ENCODE measurements around the gene GNAI2.

GNAI2 gene

DNA sequence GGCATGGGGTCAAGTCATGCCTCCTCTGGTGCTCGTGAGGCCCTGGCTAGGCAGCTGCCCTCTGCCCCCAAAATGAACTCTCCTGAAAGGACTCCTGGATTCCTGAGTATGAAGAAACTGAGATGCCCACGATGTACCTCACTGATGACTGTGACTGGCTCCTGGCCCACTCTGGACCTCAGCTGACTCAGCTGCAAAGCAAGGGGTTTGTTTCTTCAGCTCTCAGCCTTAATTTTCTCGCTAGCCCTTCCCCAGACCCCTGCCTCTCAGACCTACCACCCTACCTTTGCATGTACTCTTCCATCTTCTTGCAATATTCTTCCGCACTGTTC is 5.2 kb upstream of the GNAI2 start:
- H3K9me3 ChIP-seq (ENCODE audit: control insufficient read depth, insufficient read depth, low read length), result no peaks in the 10 kb centered on the region
- H3K4me1 ChIP-seq (ENCODE audit: control insufficient read depth, insufficient read depth, low read length), result peaks cover 4% of the 10 kb centered on the region
- no peaks in the 10 kb centered on the region for H3K36me3 ChIP-seq (ENCODE audit: control insufficient read depth, insufficient read depth, low read length)
- no peak overlapping the region for H3K4me3 ChIP-seq (ENCODE audit: low read depth, low read length)
- H3K9ac ChIP-seq (ENCODE audit: low read depth, low read length), result no peak overlapping the region
- peaks cover 4% of the 10 kb centered on the region for H3K27me3 ChIP-seq (ENCODE audit: control insufficient read depth, insufficient read depth, low read length)

DNA sequence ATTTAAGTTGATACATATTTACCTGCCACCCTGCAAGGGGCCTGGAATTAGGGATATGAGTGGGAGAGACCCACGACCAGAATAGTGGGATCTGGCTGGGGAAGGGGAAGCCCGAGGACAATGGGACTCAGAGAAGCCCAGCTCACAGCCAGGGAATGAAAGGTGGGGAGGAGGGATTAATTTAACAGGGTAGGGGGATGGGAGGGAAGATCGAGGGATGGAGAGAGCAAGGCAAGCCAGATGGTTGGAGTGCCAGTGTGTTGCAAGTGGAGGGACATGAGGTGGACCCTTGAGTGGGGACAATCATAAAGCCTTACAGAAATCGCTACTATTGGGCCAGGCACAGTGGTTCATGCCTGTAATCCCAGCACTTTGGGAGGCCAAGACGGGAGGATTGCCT is 4.4 kb upstream of the GNAI2 start:
- no peaks in the 10 kb centered on the region for H3K9me3 ChIP-seq (ENCODE audit: control insufficient read depth, insufficient read depth, low read length)
- H3K27me3 ChIP-seq (ENCODE audit: control insufficient read depth, insufficient read depth, low read length), result peaks cover 4% of the 10 kb centered on the region
- H3K4me3 ChIP-seq (ENCODE audit: low read depth, low read length), result no peak overlapping the region
- no peak overlapping the region for H3K9ac ChIP-seq (ENCODE audit: low read depth, low read length)
- peaks cover 4% of the 10 kb centered on the region for H3K4me1 ChIP-seq (ENCODE audit: control insufficient read depth, insufficient read depth, low read length)
- H3K36me3 ChIP-seq (ENCODE audit: control insufficient read depth, insufficient read depth, low read length), result no peaks in the 10 kb centered on the region

DNA sequence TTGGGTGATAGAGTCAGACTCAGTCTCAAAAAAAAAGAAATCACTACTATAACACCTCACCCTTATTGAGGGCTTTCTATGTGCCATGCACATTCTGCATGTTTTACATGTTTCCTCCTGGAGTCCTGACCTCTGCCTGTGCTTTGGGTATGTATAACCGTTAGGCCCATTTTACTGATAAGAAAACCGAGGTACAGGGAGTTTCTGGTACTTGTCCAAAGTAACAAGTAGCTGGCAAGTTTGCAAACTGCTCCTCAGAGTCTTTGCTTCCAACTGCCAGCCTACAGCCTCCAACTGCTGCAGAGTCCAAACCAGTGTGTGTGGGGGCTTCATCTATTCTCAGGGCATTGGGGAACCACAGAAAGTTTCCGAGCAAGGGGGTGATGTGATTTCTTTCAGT is 3.7 kb upstream of the GNAI2 start:
- Histone ChIP-seq H3K4me1 (ENCODE audit: control insufficient read depth, insufficient read depth, low read length) (peaks cover 4% of the 10 kb centered on the region), H3K4me3 (ENCODE audit: low read depth, low read length) (no peak overlapping the region), H3K27me3 (ENCODE audit: control insufficient read depth, insufficient read depth, low read length) (no peaks in the 10 kb centered on the region), H3K9me3 (ENCODE audit: control insufficient read depth, insufficient read depth, low read length) (no peaks in the 10 kb centered on the region), H3K9ac (ENCODE audit: low read depth, low read length) (no peak overlapping the region), H3K36me3 (ENCODE audit: control insufficient read depth, insufficient read depth, low read length) (no peaks in the 10 kb centered on the region)

DNA sequence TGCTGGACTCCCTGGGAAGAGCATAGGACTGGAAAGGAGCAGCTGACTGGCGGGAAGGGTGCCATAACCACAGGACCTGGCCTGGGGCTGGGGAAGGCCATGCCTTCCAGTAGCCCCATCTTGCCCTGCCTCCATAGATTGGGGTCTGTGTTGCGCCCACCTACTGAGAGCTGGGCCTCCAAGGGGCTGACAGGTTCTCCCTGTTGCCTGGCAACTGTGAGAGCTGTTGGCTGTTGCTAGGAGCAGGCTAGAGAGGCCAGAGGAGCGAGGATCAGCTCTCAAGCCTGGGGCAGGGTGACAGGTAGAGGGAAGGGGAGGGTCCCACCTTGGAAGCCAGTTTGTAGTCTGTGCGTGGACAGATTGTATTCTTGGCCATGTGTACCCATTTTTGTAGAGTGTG is 2.8 kb upstream of the GNAI2 start:
- Histone ChIP-seq H3K36me3 (ENCODE audit: control insufficient read depth, insufficient read depth, low read length) (no peaks in the 10 kb centered on the region), H3K4me1 (ENCODE audit: control insufficient read depth, insufficient read depth, low read length) (peaks cover 4% of the 10 kb centered on the region), H3K27me3 (ENCODE audit: control insufficient read depth, insufficient read depth, low read length) (no peaks in the 10 kb centered on the region), H3K9me3 (ENCODE audit: control insufficient read depth, insufficient read depth, low read length) (no peaks in the 10 kb centered on the region), H3K9ac (ENCODE audit: low read depth, low read length) (no peak overlapping the region), H3K4me3 (ENCODE audit: low read depth, low read length) (no peak overlapping the region)

DNA sequence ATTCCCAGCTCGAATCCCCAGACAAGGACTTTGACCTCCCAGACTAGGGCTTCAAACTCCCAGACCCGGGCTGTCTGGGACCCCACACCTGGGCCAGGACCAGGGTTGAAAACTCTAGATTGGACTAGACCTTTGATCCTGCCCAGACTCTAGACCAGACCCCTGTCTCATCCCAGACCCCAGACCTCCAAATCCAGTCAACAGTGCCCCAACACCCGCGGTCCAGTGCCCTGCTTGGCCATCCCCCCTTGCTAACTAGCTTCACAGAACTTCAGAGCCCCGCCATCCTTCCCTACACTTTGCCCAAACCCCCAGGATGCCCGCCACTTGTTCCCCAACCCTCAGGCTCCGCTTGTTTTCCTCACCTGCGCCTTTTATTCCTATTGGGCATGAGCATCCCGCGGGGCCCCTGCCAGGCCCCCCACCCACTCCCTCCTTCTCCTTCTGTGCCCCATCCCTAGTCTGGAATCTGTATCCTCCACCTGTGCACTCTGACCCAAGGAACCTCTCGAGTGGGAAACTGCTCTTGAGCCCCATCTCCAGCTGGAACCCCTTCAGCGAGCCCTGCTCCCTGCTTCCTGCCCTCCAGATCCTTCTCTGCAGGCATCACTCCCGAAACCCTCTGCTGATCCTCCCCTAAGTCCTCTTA is 604 bp downstream of the GNAI2 start:
- Histone ChIP-seq H3K9ac (ENCODE audit: low read depth, low read length) (peak overlapping the region; percentile 85), H3K36me3 (ENCODE audit: control insufficient read depth, insufficient read depth, low read length) (peaks cover 5% of the 10 kb centered on the region), H3K4me1 (ENCODE audit: control insufficient read depth, insufficient read depth, low read length) (peaks cover 16% of the 10 kb centered on the region), H3K27me3 (ENCODE audit: control insufficient read depth, insufficient read depth, low read length) (no peaks in the 10 kb centered on the region), H3K9me3 (ENCODE audit: control insufficient read depth, insufficient read depth, low read length) (no peaks in the 10 kb centered on the region), H3K4me3 (ENCODE audit: low read depth, low read length) (peak overlapping the region; percentile 88)

DNA sequence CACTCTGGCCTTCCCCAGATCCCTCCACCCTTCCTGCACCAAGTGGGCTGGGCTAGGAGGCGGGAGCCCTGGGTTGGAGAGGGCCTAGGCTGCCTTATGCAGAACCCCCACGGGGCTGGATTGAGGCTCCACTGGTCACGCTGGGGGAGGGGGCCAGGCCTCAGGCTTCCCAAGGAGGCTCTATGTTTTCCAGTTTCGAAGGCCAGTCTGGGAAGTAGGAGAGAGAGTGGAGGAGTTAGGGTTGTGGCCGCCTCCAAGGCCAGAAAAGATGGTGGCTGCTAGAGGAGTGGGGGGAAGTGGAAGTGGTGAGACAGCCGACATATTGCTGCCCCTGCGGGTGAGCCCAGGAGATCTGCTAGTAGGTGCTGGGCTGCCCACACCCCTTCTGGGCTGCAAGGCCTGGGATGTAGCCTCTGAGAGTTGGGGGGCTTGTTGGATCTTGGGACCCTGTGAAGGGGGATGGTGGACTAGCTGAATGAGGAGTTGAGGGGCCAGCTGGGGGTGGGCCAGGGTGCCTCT is 1.2 kb downstream of the GNAI2 start:
- H3K4me1 ChIP-seq (ENCODE audit: control insufficient read depth, insufficient read depth, low read length), result peaks cover 22% of the 10 kb centered on the region
- H3K4me3 ChIP-seq (ENCODE audit: low read depth, low read length), result peak overlapping the region; percentile 88
- no peaks in the 10 kb centered on the region for H3K27me3 ChIP-seq (ENCODE audit: control insufficient read depth, insufficient read depth, low read length)
- no peaks in the 10 kb centered on the region for H3K9me3 ChIP-seq (ENCODE audit: control insufficient read depth, insufficient read depth, low read length)
- H3K9ac ChIP-seq (ENCODE audit: low read depth, low read length), result peak overlapping the region; percentile 85
- peaks cover 8% of the 10 kb centered on the region for H3K36me3 ChIP-seq (ENCODE audit: control insufficient read depth, insufficient read depth, low read length)

DNA sequence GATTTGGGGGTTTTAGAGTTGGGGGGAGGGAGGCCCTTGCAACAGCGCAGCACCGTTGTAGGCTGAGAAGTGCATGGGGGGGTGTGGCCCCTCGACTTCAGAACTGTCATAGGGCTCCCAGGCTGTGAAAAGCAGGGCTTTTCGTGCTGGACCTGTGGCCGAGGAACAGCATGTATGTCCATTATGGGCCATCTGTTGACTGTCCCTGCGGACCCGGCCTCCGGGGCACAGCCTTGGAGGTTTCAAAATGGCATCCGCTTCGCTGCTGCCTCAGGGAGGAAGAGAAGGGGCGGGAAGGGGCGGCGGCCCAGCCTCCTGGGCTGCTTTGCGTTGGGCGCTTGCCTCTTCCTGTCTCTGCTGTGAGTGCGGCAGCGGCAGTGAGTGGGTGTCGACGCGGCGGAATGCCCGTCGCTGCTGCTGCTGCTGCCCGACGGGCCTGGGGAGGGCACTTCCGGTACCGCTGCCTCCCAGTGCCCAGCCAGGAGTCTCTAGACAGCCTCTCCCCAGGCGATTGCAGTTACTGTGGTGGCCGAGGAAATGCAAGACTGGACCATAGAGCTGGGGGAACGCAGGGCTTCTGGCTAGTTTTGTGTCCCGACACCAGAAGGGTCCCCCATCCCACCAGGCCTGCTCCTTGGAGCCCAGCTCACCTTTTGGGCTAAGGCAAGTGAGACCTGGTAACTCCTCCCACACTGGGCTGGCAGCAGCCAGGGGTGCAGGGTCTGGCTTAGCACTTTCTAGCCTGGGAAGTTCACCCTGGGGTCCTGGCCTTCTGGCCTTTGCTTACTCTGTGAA is 1.9 kb downstream of the GNAI2 start:
- peaks cover 10% of the 10 kb centered on the region for H3K36me3 ChIP-seq (ENCODE audit: control insufficient read depth, insufficient read depth, low read length)
- peak overlapping the region; percentile 85 for H3K9ac ChIP-seq (ENCODE audit: low read depth, low read length)
- H3K27me3 ChIP-seq (ENCODE audit: control insufficient read depth, insufficient read depth, low read length), result no peaks in the 10 kb centered on the region
- peak overlapping the region; percentile 88 for H3K4me3 ChIP-seq (ENCODE audit: low read depth, low read length)
- H3K4me1 ChIP-seq (ENCODE audit: control insufficient read depth, insufficient read depth, low read length), result peaks cover 29% of the 10 kb centered on the region
- H3K9me3 ChIP-seq (ENCODE audit: control insufficient read depth, insufficient read depth, low read length), result no peaks in the 10 kb centered on the region

DNA sequence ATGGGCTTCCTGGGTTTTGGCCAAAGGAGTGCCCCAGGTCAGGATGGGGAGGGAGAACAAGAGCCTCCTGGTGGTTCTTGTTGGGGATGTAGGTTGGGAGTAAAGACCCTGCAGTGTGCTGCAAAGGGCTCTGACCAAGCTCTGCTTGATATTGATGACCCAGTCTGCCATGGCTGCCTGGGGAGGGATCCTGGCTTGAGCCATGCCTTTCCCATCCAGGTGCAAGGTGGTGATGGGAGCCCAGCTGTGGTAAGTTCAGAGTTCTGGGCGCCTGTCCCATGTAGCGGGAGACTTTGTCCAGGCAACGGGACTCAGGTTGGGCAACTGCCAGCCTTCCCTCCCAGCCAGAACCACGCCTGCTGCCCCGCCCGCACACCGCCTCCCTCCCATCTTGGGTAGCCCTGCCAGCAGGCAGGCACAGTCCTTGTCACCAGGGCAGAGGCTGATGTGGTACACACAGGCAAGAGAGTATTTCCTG is 2.6 kb downstream of the GNAI2 start:
- peaks cover 12% of the 10 kb centered on the region for H3K36me3 ChIP-seq (ENCODE audit: control insufficient read depth, insufficient read depth, low read length)
- peak overlapping the region; percentile 88 for H3K4me3 ChIP-seq (ENCODE audit: low read depth, low read length)
- H3K9ac ChIP-seq (ENCODE audit: low read depth, low read length), result no peak overlapping the region
- peaks cover 34% of the 10 kb centered on the region for H3K4me1 ChIP-seq (ENCODE audit: control insufficient read depth, insufficient read depth, low read length)
- H3K9me3 ChIP-seq (ENCODE audit: control insufficient read depth, insufficient read depth, low read length), result no peaks in the 10 kb centered on the region
- no peaks in the 10 kb centered on the region for H3K27me3 ChIP-seq (ENCODE audit: control insufficient read depth, insufficient read depth, low read length)

DNA sequence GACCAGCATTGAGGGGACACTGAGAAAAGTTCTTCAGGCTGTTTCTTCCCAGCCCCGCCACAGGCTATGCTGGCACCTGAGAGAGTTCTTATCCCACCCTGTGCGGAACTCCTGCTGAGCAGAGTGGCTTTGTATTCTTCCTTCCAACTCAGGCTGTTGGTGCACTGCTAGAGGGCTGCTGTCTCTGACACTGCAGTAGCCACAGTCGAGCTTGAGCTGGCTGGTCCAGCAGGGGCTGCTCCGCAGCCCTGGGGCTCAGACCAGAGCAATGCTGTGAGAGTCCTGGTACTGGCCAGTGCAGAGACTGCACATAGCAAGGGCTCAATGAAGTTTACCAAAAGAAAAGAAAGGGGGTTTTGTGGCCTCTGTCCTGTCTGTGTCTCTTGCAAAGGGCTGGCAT is 3.6 kb downstream of the GNAI2 start:
- Histone ChIP-seq H3K27me3 (ENCODE audit: control insufficient read depth, insufficient read depth, low read length) (no peaks in the 10 kb centered on the region), H3K4me3 (ENCODE audit: low read depth, low read length) (no peak overlapping the region), H3K4me1 (ENCODE audit: control insufficient read depth, insufficient read depth, low read length) (peaks cover 36% of the 10 kb centered on the region), H3K9me3 (ENCODE audit: control insufficient read depth, insufficient read depth, low read length) (no peaks in the 10 kb centered on the region), H3K36me3 (ENCODE audit: control insufficient read depth, insufficient read depth, low read length) (peaks cover 14% of the 10 kb centered on the region), H3K9ac (ENCODE audit: low read depth, low read length) (no peak overlapping the region)

DNA sequence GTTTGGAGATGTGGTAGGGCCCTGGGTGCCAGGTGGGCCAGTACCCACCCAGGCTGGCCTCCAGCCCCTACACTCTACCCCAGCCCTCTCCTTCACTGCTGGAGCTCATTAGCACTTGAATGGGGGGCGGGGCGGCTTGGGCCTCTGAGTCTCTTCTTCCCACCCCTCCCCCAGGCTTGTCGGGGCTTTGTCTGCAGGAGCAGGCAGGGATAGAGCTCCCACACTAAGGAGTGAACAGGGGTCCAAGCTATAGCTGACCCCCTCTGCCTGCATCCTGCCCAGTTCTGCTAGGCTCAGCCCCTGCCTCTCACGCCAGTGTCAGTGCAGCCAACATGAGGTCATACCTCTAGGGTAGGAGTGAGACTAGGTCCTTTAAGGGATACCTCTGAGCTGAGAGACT is 5.2 kb downstream of the GNAI2 start:
- Histone ChIP-seq H3K9ac (ENCODE audit: low read depth, low read length) (no peak overlapping the region), H3K4me1 (ENCODE audit: control insufficient read depth, insufficient read depth, low read length) (peaks cover 42% of the 10 kb centered on the region)

DNA sequence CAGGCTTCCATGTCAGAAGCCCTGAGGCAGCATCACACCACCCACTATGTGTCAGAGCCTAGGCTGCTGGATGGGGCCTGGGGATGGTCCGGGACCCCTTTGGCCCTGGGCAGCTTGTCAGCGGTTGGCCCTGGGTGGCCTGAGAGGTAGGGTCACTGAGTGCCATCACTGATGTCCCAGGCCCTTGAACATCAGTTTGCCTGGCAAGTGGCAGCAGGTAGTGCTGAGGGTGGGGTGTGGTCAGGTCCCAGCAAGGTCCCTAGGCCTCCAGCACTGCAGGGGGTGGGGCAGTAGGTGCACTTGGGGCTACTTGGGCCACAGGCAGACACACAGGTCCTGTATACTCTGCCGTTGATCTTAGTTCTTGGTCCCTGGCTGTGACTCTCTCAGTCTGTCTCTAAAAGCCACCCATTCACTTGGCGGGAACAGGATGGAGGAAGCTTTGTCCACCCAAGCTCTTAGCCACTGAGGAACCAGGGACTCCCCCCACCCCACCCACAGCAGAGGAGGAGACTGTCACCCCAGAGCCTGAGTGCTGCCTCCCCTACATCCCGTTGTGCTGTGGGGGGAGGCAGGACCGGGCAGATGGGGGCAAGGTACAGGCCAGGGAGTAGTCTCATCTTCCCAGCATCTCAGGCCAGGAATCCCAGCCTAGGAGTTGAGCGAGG is 5.8 kb downstream of the GNAI2 start:
- H3K27me3 ChIP-seq (ENCODE audit: control insufficient read depth, insufficient read depth, low read length), result no peaks in the 10 kb centered on the region
- H3K4me1 ChIP-seq (ENCODE audit: control insufficient read depth, insufficient read depth, low read length), result peaks cover 46% of the 10 kb centered on the region
- peaks cover 16% of the 10 kb centered on the region for H3K36me3 ChIP-seq (ENCODE audit: control insufficient read depth, insufficient read depth, low read length)
- H3K9me3 ChIP-seq (ENCODE audit: control insufficient read depth, insufficient read depth, low read length), result no peaks in the 10 kb centered on the region
- H3K9ac ChIP-seq (ENCODE audit: low read depth, low read length), result peak overlapping the region; percentile 47
- peak overlapping the region; percentile 60 for H3K4me3 ChIP-seq (ENCODE audit: low read depth, low read length)

More for the DNA sequence above, 5.2 kb downstream of the GNAI2 start:
- no peaks in the 10 kb centered on the region for H3K27me3 ChIP-seq (ENCODE audit: control insufficient read depth, insufficient read depth, low read length)
- H3K4me3 ChIP-seq (ENCODE audit: low read depth, low read length), result peak overlapping the region; percentile 60
- no peaks in the 10 kb centered on the region for H3K9me3 ChIP-seq (ENCODE audit: control insufficient read depth, insufficient read depth, low read length)
- H3K36me3 ChIP-seq (ENCODE audit: control insufficient read depth, insufficient read depth, low read length), result peaks cover 16% of the 10 kb centered on the region

Data from iPS-15b (cell line).